NCI-H1436 treated with DMSO at 0.1 percent for 48 hours (cell line): ENCODE data around the gene ZNF609.
A peak's percentile ranks its signal among the peaks of the same experiment; 100 is the strongest.
"Not testable (repeated sequence)": the region's sequence is repeated elsewhere in the genome, so short reads cannot be mapped to it uniquely, and the experiment has no call there.

Source experiments
- DNase-seq: peaks from one replicate; lab custom pipeline; 2025; lab: John Stamatoyannopoulos, UW

ZNF609 gene

GRCh38 chr15:64619880-64620839 is 159.8 kb downstream of the ZNF609 start:
- DNase-seq, result no peak

DNA sequence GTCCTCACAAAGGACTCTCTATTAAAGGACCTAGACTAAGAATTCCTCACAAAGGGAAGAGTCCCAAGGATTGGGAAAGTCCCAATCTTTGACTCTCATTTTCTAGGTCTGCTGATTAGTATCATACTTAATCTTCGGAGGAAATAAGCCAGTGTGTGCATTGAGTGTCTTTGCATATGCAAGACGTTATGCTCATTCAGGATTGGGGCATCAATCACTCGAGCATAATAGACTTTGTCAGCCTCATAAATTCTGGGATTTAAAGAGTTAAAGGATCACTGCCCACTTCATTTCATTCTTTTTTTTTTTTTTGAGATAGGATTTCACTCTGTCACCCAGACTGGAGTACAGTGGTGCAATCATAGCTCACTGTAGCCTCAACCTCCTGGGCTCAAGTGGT is 160.7 kb downstream of the ZNF609 start:
- DNase-seq, result no peak

DNA sequence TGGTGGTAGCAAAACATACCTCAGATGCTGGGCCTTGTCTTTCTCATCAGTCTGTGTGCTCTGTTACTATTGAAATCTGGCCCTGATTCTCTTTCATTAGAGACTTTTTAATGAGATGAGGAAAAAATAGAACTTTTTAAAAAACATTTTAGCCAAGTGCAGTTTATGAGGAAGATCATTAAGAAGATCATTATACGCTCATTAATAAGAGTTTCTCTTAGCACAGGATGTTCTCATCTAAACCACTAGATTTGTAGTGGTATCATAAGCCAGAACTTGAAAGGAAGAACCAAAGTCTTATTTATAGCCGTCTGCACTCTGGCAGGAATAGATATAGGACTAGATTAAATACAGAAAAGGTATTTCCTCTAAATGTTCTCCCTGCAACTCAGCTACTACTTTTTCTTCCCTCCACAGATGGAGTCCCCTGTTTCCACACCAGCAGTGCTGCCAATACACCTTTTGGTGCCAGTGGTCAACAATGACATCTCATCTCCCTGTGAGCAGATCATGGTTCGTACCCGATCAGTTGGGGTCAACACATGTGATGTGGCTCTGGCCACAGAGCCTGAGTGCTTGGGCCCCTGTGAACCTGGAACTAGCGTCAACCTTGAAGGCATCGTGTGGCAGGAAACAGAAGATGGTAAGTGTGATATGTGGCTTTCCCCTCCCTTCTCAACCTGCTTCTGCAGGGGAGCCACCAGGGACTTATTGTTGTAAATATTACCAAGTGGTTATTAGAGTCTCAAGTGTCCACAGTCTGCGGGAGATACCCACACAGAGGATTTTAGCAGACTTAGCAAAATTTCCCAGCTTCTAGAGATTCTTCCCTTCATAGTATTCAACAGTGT is 162.3 kb downstream of the ZNF609 start:
- DNase-seq, result no peak

GRCh38 chr15:64623347-64623996 is 163.1 kb downstream of the ZNF609 start:
- DNase-seq, result no peak

DNA sequence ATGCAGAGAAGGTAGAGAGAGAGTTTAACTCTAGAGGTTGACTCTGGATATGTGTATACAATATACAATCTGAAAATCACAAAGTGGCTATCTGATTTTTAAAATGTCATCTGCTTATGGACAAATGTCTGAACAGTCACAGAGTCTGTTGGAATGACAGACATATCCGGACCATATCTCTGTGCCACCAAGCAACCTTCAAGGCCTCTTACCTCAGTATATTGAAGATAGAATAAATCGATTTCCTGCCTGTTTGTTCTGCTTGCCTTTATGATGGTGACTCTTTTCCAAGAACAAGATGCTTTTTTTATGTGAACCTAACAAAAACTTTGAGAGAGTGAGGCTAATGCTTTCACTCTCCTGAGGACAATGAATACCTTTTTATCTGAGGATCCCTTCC is 163.9 kb downstream of the ZNF609 start:
- no peak for DNase-seq

- no peak for DNase-seq
These were observed 168.7 kb downstream of the ZNF609 start for GRCh38 chr15:64629063-64629462.

DNA sequence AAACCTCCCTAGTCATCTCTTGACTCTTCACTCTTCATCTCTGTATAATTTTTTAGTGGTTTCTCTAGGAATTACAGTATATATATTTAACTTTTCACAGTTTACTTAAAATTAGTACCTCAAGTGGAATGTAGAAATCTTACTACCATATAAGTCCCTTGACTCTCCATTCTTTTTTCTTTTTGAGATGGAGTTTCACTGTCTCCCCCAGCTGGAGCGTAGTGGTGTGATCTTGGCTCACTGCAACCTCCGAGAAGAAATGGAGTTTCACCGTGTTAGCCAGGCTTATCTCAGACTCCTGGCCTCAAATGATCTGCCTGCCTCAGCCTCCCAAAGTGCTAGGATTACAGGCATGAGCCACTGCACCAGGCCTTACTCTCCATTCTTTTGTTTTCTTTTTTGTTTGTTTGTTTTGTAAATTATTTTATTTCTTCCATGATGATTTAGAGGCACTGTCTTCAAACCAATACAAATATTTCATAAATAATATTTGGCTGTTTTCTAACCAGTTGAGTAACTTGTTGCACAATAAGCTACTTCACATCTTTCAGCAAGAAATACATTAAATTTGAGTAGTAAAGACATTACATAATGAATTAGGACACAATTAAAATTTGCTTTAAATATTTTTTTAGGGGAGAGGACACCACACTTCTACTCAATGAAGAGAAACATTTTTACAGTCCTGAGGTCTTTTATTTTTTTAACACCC is 170.2 kb downstream of the ZNF609 start:
- DNase-seq, result no peak

GRCh38 chr15:64632639-64633038 is 172.3 kb downstream of the ZNF609 start:
- not testable (repeated sequence) for DNase-seq

GRCh38 chr15:64633332-64633731 is 173.0 kb downstream of the ZNF609 start:
- DNase-seq, result no peak

DNA sequence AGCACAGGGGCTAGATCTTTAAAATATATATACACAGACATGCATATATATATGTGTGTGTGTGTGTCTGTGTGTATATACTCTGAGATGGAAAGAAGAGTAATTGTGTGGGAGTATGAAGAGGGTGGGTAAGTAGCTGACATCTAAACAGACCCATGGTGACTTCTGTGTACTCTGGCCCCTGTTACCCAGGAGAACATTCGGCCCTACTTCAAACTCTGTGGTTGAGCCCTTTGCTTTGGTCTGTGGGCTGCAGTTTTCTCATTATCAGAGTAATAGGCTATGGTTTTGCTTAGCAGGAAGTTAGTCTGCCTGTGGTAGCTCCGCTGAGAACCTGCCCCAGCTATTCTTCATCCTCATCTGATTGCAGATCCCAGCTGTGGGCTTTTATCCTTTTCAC is 173.6 kb downstream of the ZNF609 start:
- no peak for DNase-seq

DNA sequence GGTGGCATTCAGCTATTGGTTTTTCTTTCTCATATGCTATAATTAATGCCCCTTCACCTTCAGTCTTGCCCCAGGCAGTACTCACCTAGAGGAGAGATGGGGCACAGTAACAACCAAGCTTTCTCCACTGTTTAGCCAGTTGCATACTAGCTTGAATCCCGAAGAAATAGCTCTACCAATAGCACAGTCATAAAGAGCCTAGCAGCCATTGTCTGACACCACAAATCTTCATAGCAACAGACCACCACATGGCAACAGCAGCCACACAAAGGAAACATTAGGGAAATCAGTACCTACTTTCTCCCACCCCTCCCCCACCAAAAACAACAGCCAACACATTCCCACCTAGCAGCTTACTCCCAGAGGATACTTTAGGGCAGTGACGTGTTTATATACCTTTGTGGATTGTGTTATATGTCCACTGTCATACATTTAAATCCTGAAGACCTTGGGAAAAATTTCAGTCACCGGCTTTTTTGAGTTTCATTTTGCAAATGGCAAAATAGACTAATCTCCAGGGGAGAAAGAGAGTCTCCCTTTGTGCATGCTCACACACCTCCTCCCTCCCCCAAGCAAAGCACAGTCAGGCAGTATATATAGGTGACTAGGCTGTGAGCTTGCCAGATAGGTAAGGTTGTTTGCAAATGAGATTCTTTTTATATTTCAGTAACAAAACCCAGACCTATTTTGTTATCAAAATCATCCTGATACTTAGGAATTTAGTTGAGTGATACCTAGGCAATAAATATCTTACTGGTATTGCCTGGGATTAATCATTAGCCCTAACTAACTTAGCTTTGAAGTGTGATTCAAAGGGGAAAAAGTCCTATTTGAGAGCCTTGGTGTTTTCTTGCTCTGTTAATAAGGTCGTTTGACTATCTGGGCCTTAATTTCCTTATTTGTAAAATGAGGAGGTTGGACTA is 174.5 kb downstream of the ZNF609 start:
- DNase-seq, result no peak

- peak; percentile 79 for DNase-seq
These were observed 175.4 kb downstream of the ZNF609 start for GRCh38 chr15:64635499-64636495.

GRCh38 chr15:64636556-64636955 is 176.2 kb downstream of the ZNF609 start:
- DNase-seq, result no peak

DNA sequence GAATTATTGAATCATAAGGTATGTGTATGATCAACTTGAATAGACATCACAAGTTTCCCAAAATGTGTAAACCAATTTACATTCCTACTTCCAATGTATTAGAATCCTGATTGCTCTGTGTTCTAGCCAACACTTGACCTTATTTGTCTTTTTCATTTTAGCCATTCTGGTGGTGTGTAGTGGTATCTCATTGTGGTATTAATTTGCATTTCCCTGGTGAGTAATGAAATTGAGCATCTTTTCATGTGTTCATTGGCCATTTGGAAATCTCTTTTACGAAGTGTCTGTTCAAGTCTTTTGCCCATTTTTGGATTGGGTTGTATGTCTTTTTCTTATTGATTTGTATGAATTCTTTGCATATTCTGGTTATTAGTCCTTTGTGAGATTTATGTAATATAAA is 177.0 kb downstream of the ZNF609 start:
- DNase-seq, result no peak

GRCh38 chr15:64639744-64640143 is 179.4 kb downstream of the ZNF609 start:
- DNase-seq, result not testable (repeated sequence)

- DNase-seq, result no peak
These were observed 179.9 kb downstream of the ZNF609 start for GRCh38 chr15:64640146-64640871.

DNA sequence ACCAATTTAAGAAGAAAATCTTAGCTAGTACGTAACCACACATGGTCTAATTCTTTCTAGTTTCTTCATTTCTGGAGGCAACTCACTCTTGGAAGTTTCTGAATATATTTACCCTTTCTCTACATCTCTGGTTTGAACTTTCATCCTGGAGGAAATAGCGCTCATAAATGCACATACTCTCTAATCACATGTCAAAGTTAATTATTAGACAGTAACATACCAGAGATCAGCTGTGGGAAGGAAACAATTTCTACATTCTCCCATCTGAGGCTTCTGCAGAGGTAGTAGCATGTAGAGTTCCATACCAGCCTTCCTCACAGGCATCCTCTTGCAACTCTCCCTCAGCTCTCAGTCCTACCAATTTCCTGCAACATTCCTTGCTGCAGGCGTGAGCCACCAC is 182.5 kb downstream of the ZNF609 start:
- DNase-seq, result no peak

- no peak for DNase-seq
These were observed 183.3 kb downstream of the ZNF609 start for GRCh38 chr15:64643685-64644084.

DNA sequence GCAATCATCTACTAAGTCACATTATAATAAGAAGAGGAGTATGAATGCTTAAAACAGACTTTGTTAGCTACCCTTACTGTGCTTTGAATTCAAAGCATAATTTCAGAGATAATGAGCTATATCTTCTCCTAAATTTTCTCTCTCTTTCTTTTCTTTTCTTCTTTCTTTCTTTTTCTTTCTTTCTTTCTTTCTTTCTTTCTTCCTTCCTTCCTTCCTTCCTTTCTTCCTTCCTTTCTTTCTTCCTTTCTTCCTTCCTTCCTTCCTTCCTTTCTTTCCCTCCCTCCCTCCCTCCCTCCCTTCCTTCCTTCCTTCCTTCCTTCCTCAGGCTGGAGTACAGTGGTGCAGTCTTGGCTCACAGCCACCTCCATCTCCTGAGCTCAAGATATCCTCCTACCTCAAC is 184.4 kb downstream of the ZNF609 start:
- not testable (repeated sequence) for DNase-seq
